SK-N-SH (cell line): ENCODE results near the gene FNDC11. TPM values are rescaled to one million over a fixed set of nuclear protein-coding genes. Genes with fewer than 3 reads are reported as not detected.

ENCODE experiments used
- CTCF ChIA-PET: fragments of 300-600, 350-600 bp; formaldehyde crosslinking; extraction: SDS; loops from one replicate; lab custom pipeline; 2021; lab: Yijun Ruan, JAX
- POLR2A ChIA-PET: fragments of 350-600 bp; sonication (Branson Sonifier 250); formaldehyde crosslinking; extraction: SDS; loops from one replicate; lab custom pipeline; 2020; ENCODE audit warnings: antibody characterized with exemption, inconsistent platforms; lab: Yijun Ruan, JAX
- DNase-seq: peaks from one replicate; pipeline ENCODE4 v3.0.0; 2012
- H2AFZ ChIP-seq: fragments of 200-600 bp; sonication (generic); 2 replicates; pipeline ENCODE4 v1.8.1; 2016; ENCODE audit warnings: antibody characterized with exemption, mild to moderate bottlenecking, low read depth
- H3F3A ChIP-seq: fragments of 200-600 bp; sonication (generic); replicated peaks from 2 replicates; pipeline ENCODE3; 2016; ENCODE audit warnings: antibody characterized with exemption, mild to moderate bottlenecking; ENCODE audit not compliant: insufficient read depth
- H3K27ac ChIP-seq, 2 experiments: fragments of 200-500 bp in 1 of 2; fragments of 200-600 bp in 1 of 2; sonication (Bioruptor generic) in 1 of 2; sonication (generic), shearing (Covaris generic) in 1 of 2; 2 replicates each; pipeline versions ENCODE4 v1.5.1 to v1.6.1; 2014 to 2016; ENCODE audit warnings: low read depth in 2 of 2, inconsistent platforms in 1 of 2, low read length in 1 of 2, mild to moderate bottlenecking in 1 of 2, mixed read lengths in 1 of 2
- H3K27me3 ChIP-seq: fragments of 200-600 bp; sonication (generic), shearing (Covaris generic); 2 replicates; pipeline ENCODE4 v1.6.1; 2016; ENCODE audit warnings: mixed run types; ENCODE audit not compliant: insufficient read depth
- H3K36me3 ChIP-seq, 2 experiments: fragments of 200-500 bp in 1 of 2; fragments of 200-600 bp in 1 of 2; sonication (Bioruptor generic) in 1 of 2; sonication (generic) in 1 of 2; replicated peaks in 1 of 2; 2 replicates each; pipeline versions ENCODE3 to v1.5.1; 2014 to 2016; ENCODE audit warnings: low read length in 1 of 2, mild to moderate bottlenecking in 1 of 2; ENCODE audit not compliant: insufficient read depth in 2 of 2, control insufficient read depth in 1 of 2
- H3K4me1 ChIP-seq, 2 experiments: fragments of 200-500 bp in 1 of 2; fragments of 200-600 bp in 1 of 2; sonication (Bioruptor generic) in 1 of 2; sonication (generic), shearing (Covaris generic) in 1 of 2; 2 replicates each; pipeline versions ENCODE4 v1.5.1 to v1.6.1; 2014 to 2016; ENCODE audit warnings: low read depth in 1 of 2, low read length in 1 of 2, mixed run types in 1 of 2; ENCODE audit not compliant: insufficient read depth in 2 of 2, control insufficient read depth in 1 of 2
- H3K4me2 ChIP-seq: fragments of 200-600 bp; sonication (generic), shearing (Covaris generic); 2 replicates; pipeline ENCODE4 v1.6.1; 2017; ENCODE audit warnings: mixed run types
- H3K4me3 ChIP-seq, 2 experiments: fragments of 200-500 bp in 1 of 2; fragments of 200-600 bp in 1 of 2; sonication (Bioruptor generic) in 1 of 2; sonication (generic), shearing (Covaris generic) in 1 of 2; 2 replicates each; pipeline versions ENCODE4 v1.5.1 to v1.8.1; 2014 to 2016; ENCODE audit warnings: low read depth in 2 of 2, inconsistent platforms in 1 of 2, low read length in 1 of 2, mild to moderate bottlenecking in 1 of 2, mixed read lengths in 1 of 2, moderate library complexity in 1 of 2
- H3K79me2 ChIP-seq: fragments of 200-600 bp; sonication (generic); 2 replicates; pipeline ENCODE4 v1.8.1; 2017; ENCODE audit warnings: mild to moderate bottlenecking; ENCODE audit not compliant: insufficient read depth
- H3K9ac ChIP-seq: fragments of 200-600 bp; sonication (generic); 2 replicates; pipeline ENCODE4 v1.6.1; 2017; ENCODE audit warnings: mixed run types
- H3K9me2 ChIP-seq: fragments of 200-600 bp; sonication (generic); 2 replicates; pipeline ENCODE4 v1.6.1; 2017; ENCODE audit warnings: mixed run types
- H3K9me3 ChIP-seq: fragments of 200-600 bp; sonication (generic); 2 replicates; pipeline ENCODE4 v1.6.1; 2017; ENCODE audit warnings: mixed run types, mild to moderate bottlenecking, moderate library complexity
- H4K20me1 ChIP-seq: fragments of 200-600 bp; sonication (generic); 2 replicates; pipeline ENCODE4 v1.6.1; 2017; ENCODE audit warnings: mild to moderate bottlenecking, mixed run types; ENCODE audit not compliant: insufficient read depth
- CHD2 ChIP-seq: fragments of 150-350 bp; IDR thresholded peaks from 2 replicates; pipeline ENCODE4 v1.6.1; 2018; ENCODE audit warnings: low read length; ENCODE audit not compliant: partially characterized antibody
- ELF1 ChIP-seq: IDR thresholded peaks from 2 replicates; pipeline ENCODE4 v1.4.0; 2012
- EZH2phosphoT487 ChIP-seq: fragments of 200-600 bp; sonication (generic); IDR thresholded peaks from 2 replicates; pipeline ENCODE4 v1.6.1; 2017; ENCODE audit warnings: low read depth, mixed run types, mild to moderate bottlenecking, antibody characterized with exemption, moderate library complexity, borderline replicate concordance
- FOSL2 ChIP-seq: IDR thresholded peaks from 2 replicates; pipeline ENCODE4 v1.4.0; 2012; ENCODE audit warnings: low read depth, mild to moderate bottlenecking, moderate library complexity, borderline replicate concordance
- JUND ChIP-seq: IDR thresholded peaks from 2 replicates; pipeline ENCODE4 v1.4.0; 2012
- MEF2A ChIP-seq: IDR thresholded peaks from 2 replicates; pipeline ENCODE4 v1.4.0; 2012; ENCODE audit warnings: low read depth, borderline replicate concordance
- MXI1 ChIP-seq: IDR thresholded peaks from 2 replicates; pipeline ENCODE4 v1.6.1; 2012; ENCODE audit warnings: mild to moderate bottlenecking, low read depth, low read length, improper control_type of control experiment
- NFIC ChIP-seq: IDR thresholded peaks from 2 replicates; pipeline ENCODE4 v1.4.0; 2012; ENCODE audit warnings: borderline replicate concordance
- NRF1 ChIP-seq: IDR thresholded peaks from 2 replicates; pipeline ENCODE4 v1.6.1; 2012; ENCODE audit warnings: low read depth, mild to moderate bottlenecking, low read length
- REST ChIP-seq: IDR thresholded peaks from 2 replicates; pipeline ENCODE4 v1.6.1; 2012; ENCODE audit warnings: mild to moderate bottlenecking, low read depth, low read length, moderate library complexity
- RFX5 ChIP-seq: IDR thresholded peaks from 2 replicates; pipeline ENCODE4 v1.6.1; 2012; ENCODE audit warnings: mild to moderate bottlenecking, improper control_type of control experiment, low read length
- RXRA ChIP-seq: IDR thresholded peaks from 2 replicates; pipeline ENCODE4 v1.4.0; 2012; ENCODE audit warnings: low read depth, mild to moderate bottlenecking, borderline replicate concordance
- TCF12 ChIP-seq: IDR thresholded peaks from 2 replicates; pipeline ENCODE4 v1.4.0; 2012
- TEAD4 ChIP-seq: IDR thresholded peaks from 2 replicates; pipeline ENCODE4 v1.4.0; 2012; ENCODE audit warnings: mild to moderate bottlenecking, borderline replicate concordance; ENCODE audit not compliant: insufficient read depth
- ZBTB33 ChIP-seq: IDR thresholded peaks from 2 replicates; pipeline ENCODE4 v1.4.0; 2012; ENCODE audit warnings: low read depth, borderline replicate concordance
- WGBS: methylation state at CpG from one replicate; pipeline ENCODE4 v1.1.6; 2017; ENCODE audit warnings: low lambda C conversion rate; 5-methylcytosine and 5-hydroxymethylcytosine counted together
- polyA plus RNA-seq, 3 experiments: library from polyadenylated mRNA; depleted of rRNA; stranded (reverse); fragments of >200 nt; gene quantifications; 2 replicates each; pipeline ENCODE4 v1.2.3, GENCODE V29; 2012
- TF ChIP-seq, protein P1 (sequence below): fragments of 150-350 bp; IDR thresholded peaks from 2 replicates; pipeline ENCODE4 v1.6.1; 2016; ENCODE audit warnings: mild to moderate bottlenecking, low read depth, low read length
- TF ChIP-seq, protein P2 (sequence below): IDR thresholded peaks from 2 replicates; pipeline ENCODE4 v1.4.0; 2012; ENCODE audit warnings: low read depth, borderline replicate concordance

The FNDC11 gene
- polyA plus RNA-seq, 1 of the 3 experiments (the other 2 are of a cell fraction), result 5.5 TPM

DNA sequence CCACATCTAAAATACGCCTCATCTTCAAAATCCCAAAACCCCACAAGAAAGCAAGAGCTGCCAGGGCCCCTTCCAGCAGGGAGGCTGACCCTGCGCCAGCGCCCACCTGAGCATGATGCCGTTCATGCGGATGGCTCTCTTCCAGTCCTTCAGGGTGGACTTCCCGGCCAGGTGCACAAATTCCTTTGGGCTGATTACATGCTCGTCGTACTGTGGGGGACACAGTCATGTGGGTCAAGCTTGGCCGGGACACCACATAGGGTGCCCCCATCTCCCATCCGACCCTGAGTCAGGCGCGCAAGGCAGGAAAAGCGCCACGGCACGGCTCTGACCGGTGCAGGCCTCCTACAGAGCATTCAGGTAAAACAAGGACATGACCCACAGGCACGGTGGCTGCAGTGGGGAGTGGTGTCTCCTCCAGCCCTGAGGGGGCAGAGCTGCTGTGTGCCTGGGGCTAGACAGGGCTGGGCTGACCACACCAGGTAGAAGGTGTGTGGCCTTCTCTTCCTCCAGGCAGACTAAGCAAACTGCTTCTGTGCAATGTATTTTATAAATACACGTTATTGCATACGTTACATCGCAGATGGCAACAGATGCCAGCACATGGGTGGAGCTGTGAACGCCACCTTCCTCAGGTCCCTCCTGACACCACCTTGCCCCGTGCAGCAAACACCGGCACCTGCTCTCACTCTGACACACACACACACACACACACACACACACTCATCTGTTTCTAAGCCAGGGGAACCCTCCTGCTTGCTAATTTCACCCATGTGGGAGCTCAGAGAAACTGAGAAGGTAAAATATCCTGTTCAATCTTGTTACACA, 43.9 kb downstream of the FNDC11 start:
- H3K9me3 ChIP-seq, result no peaks in the 10 kb centered on the region
- H3F3A ChIP-seq, result peaks cover 2% of the 10 kb centered on the region
- no peak overlapping the region for H3K9ac ChIP-seq
- 89% methylated on average over 19 of the region's 23 CpGs for WGBS
- TF ChIP-seq FOSL2, result no peak
- no peak for TF ChIP-seq ZBTB33
- TF ChIP-seq RXRA, result no peak
- TF ChIP-seq RFX5, result no peak
- no peak for TF ChIP-seq NRF1
- no peak for TF ChIP-seq REST
- TF ChIP-seq JUND, result no peak
- TF ChIP-seq TEAD4, result no peak
- TF ChIP-seq TCF12, result no peak
- TF ChIP-seq CHD2, result no peak
- TF ChIP-seq, protein P1, sequence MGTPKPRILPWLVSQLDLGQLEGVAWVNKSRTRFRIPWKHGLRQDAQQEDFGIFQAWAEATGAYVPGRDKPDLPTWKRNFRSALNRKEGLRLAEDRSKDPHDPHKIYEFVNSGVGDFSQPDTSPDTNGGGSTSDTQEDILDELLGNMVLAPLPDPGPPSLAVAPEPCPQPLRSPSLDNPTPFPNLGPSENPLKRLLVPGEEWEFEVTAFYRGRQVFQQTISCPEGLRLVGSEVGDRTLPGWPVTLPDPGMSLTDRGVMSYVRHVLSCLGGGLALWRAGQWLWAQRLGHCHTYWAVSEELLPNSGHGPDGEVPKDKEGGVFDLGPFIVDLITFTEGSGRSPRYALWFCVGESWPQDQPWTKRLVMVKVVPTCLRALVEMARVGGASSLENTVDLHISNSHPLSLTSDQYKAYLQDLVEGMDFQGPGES, result no peak
- TF ChIP-seq, protein P2, sequence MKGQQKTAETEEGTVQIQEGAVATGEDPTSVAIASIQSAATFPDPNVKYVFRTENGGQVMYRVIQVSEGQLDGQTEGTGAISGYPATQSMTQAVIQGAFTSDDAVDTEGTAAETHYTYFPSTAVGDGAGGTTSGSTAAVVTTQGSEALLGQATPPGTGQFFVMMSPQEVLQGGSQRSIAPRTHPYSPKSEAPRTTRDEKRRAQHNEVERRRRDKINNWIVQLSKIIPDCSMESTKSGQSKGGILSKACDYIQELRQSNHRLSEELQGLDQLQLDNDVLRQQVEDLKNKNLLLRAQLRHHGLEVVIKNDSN, result no peak
- no peak for TF ChIP-seq EZH2phosphoT487
- no peak for TF ChIP-seq MXI1
- no peak for TF ChIP-seq ELF1
- TF ChIP-seq NFIC, result no peak
- no peak for TF ChIP-seq MEF2A
- no peak overlapping the region for H3K27ac ChIP-seq
- H2AFZ ChIP-seq, result no peak overlapping the region
- H3K9me2 ChIP-seq, result no peaks in the 10 kb centered on the region
- H3K27me3 ChIP-seq, result no peaks in the 10 kb centered on the region
- H3K4me2 ChIP-seq, result no peak overlapping the region
- peaks cover 6 to 18% of the 10 kb centered on the region in 2 experiments for H3K36me3 ChIP-seq
- ChIA-PET CTCF (no interaction called here), POLR2A (interaction anchor here (1.2 kb wide), 1 partner anchor 10 kb away, joined by 3 read pairs; no protein-coding TSS in a partner anchor)
- no peaks in the 10 kb centered on the region for H3K4me1 ChIP-seq
- DNase-seq, result no peak
- H3K4me3 ChIP-seq, result no peak overlapping the region
- H4K20me1 ChIP-seq, result no peaks in the 10 kb centered on the region
- no peaks in the 10 kb centered on the region for H3K79me2 ChIP-seq
